Body of pancreas (tissue), 4 donors: Measurements from ENCODE around the gene ELOB. TPM values are rescaled to one million over a fixed set of nuclear protein-coding genes. Genes with fewer than 3 reads are reported as not detected.

Experiments
- ATAC-seq: fragments of 150-250 bp; one replicate; pipeline ENCODE4 v1.9.1; 2016
- DNase-seq, 4 donors: peaks; one replicate each; pipeline ENCODE4 v3.0.0-alpha.2; 2019
- H3K27ac ChIP-seq, 4 donors: fragments of 200-600 bp; sonication (generic); 1 replicate in 3 of 4; 2 replicates in 1 of 4; pipeline versions ENCODE4 v1.5.1 to v1.6.1; 2016 to 2019; ENCODE audit warnings: mild to moderate bottlenecking in 1 of 4, mixed read lengths in 1 of 4, moderate library complexity in 1 of 4
- H3K27me3 ChIP-seq, 2 donors: fragments of 200-600 bp; sonication (generic); one replicate each; pipeline ENCODE4 v1.6.0; 2016; ENCODE audit warnings: mild to moderate bottlenecking in 1 of 2
- H3K36me3 ChIP-seq, 2 donors: fragments of 200-600 bp; sonication (generic); replicated peaks in 1 of 2; 2 replicates each; pipeline ENCODE4 v1.5.1; 2016; ENCODE audit warnings: low read depth in 2 of 2; ENCODE audit not compliant: insufficient read depth in 1 of 2
- H3K4me1 ChIP-seq: fragments of 200-600 bp; sonication (generic); one replicate; pipeline ENCODE4 v1.6.0; 2016
- H3K4me3 ChIP-seq, 2 donors: fragments of 200-600 bp; sonication (generic); 1 replicate in 1 of 2; 2 replicates in 1 of 2; pipeline ENCODE4 v1.5.1; 2016 to 2019
- H3K9me3 ChIP-seq, 3 donors: fragments of 200-600 bp; sonication (generic); 1 replicate in 2 of 3; 2 replicates in 1 of 3; pipeline ENCODE4 v1.5.1; 2016
- POLR2A ChIP-seq, 3 donors: fragments of 450-650 bp; IDR thresholded peaks; one replicate each; pipeline ENCODE4 v1.6.1; 2016; ENCODE audit warnings: antibody characterized with exemption in 3 of 3, mild to moderate bottlenecking in 2 of 3
- WGBS, 2 donors: methylation state at CpG; one replicate each; pipeline ENCODE4 v1.1.5; 2017; 5-methylcytosine and 5-hydroxymethylcytosine counted together
- intact Hi-C: fragments of 100-400 bp; cut with DNase I; formaldehyde crosslinking; loops from one replicate; pipeline ENCODE4 v1.15.1; 2023
- total RNA-seq, 2 donors: library from RNA; depleted of rRNA; stranded (reverse); fragments of >200 nt; gene quantifications; one replicate each; pipeline ENCODE4 v1.1.0, GENCODE V29; 2016
- TF ChIP-seq, protein P1 (sequence below), 7 experiments: fragments of 450-650 bp in 4 of 7; fragments of 200-600 bp in 3 of 7; sonication (generic) in 3 of 7; IDR thresholded peaks; one replicate each; pipeline ENCODE4 v1.5.1; 2016 to 2019; ENCODE audit warnings: antibody characterized with exemption in 7 of 7

ELOB gene
- total RNA-seq, 2 donors from 2014 or later = 77.5 to 186 TPM

GRCh38 chr16:2822496-2822895, 45.4 kb upstream of the ELOB start:
- 56 to 57% methylated on average over 4 of the region's 4 CpGs for WGBS, 2 donors
- no peak overlapping the region for H3K4me3 ChIP-seq
- ATAC-seq (no peak), DNase-seq (no peak)
- H3K27ac ChIP-seq = no peak overlapping the region
- H3K4me1 ChIP-seq = no peaks in the 10 kb centered on the region
- H3K36me3 ChIP-seq = no peaks in the 10 kb centered on the region
- TF ChIP-seq POLR2A (IDR thresholded peaks at IDR 0.05) = no peak
- TF ChIP-seq, protein P1, sequence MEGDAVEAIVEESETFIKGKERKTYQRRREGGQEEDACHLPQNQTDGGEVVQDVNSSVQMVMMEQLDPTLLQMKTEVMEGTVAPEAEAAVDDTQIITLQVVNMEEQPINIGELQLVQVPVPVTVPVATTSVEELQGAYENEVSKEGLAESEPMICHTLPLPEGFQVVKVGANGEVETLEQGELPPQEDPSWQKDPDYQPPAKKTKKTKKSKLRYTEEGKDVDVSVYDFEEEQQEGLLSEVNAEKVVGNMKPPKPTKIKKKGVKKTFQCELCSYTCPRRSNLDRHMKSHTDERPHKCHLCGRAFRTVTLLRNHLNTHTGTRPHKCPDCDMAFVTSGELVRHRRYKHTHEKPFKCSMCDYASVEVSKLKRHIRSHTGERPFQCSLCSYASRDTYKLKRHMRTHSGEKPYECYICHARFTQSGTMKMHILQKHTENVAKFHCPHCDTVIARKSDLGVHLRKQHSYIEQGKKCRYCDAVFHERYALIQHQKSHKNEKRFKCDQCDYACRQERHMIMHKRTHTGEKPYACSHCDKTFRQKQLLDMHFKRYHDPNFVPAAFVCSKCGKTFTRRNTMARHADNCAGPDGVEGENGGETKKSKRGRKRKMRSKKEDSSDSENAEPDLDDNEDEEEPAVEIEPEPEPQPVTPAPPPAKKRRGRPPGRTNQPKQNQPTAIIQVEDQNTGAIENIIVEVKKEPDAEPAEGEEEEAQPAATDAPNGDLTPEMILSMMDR (IDR thresholded peaks at IDR 0.05) = no peak
- no peaks in the 10 kb centered on the region for H3K9me3 ChIP-seq
- intact Hi-C loops = no loop called here
- H3K27me3 ChIP-seq = no peaks in the 10 kb centered on the region

- no peak for ATAC-seq
- Histone ChIP-seq H3K36me3 (no peaks in the 10 kb centered on the region), H3K4me3 (no peak overlapping the region), H3K4me1 (no peaks in the 10 kb centered on the region), H3K27ac (no peak overlapping the region), H3K9me3 (no peaks in the 10 kb centered on the region), H3K27me3 (no peaks in the 10 kb centered on the region)
- WGBS, 2 donors = 48 to 64% methylated on average over 7 to 8 of the region's 8 CpGs
- intact Hi-C loops = no loop called here
- TF ChIP-seq, protein P1 (IDR thresholded peaks at IDR 0.05) = no peak
- TF ChIP-seq POLR2A (IDR thresholded peaks at IDR 0.05) = no peak
- no peak for DNase-seq
Observed at GRCh38 chr16:2822158-2822495, 45.0 kb upstream of the ELOB start.

DNA sequence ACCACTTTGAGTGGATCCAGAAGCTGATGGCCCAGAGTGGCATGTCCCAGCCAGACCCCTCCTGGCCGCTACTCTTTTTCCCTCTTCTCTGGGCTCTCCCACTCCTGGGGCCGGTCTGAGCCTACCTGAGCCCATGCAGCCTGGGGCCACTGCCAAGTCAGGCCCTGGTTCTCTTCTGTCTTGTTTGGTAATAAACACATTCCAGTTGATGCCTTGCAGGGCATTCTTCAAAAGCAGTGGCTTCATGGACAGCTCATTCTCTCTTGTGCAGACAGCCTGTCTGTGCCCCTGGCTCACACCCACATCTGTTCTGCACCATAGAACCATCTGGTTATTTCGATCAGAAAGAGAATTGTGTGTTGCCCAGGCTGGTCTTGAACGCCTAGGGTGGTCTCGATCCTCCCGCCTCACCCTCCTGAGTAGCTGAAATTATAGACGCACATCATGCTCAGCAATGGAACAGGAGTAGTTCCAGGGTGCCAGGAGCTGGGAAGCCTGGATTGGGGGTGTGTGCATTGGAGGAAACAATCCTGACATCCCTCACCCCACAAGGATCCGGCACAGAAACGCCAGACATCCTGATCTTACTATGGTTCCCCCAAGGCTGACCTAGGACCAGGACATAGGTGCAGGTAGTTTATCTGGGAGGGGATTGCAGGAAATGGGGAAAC, 44.5 kb upstream of the ELOB start:
- H3K36me3 ChIP-seq = no peaks in the 10 kb centered on the region
- 59 to 60% methylated on average over 9 of the region's 9 CpGs for WGBS, 2 donors
- H3K4me3 ChIP-seq = no peak overlapping the region
- no peaks in the 10 kb centered on the region for H3K9me3 ChIP-seq
- peaks cover 5% of the 10 kb centered on the region for H3K4me1 ChIP-seq
- TF ChIP-seq, protein P1 (IDR thresholded peaks at IDR 0.05) = no peak
- TF ChIP-seq POLR2A (IDR thresholded peaks at IDR 0.05) = no peak
- no peak for DNase-seq
- no peaks in the 10 kb centered on the region for H3K27me3 ChIP-seq
- intact Hi-C loops = no loop called here
- H3K27ac ChIP-seq = no peak overlapping the region
- no peak for ATAC-seq

GRCh38 chr16:2820836-2821486, 43.9 kb upstream of the ELOB start:
- intact Hi-C loops = no loop called here
- H3K27ac ChIP-seq = no peak overlapping the region
- ATAC-seq (no peak), DNase-seq (no peak)
- no peaks in the 10 kb centered on the region for H3K9me3 ChIP-seq
- H3K4me1 ChIP-seq = peaks cover 5% of the 10 kb centered on the region
- TF ChIP-seq, protein P1 (IDR thresholded peaks at IDR 0.05) = no peak
- TF ChIP-seq POLR2A (IDR thresholded peaks at IDR 0.05) = no peak
- H3K36me3 ChIP-seq = no peaks in the 10 kb centered on the region
- no peaks in the 10 kb centered on the region for H3K27me3 ChIP-seq
- 74 to 82% methylated on average over 9 to 14 of the region's 14 CpGs for WGBS, 2 donors
- no peak overlapping the region for H3K4me3 ChIP-seq
